Common myeloid progenitor, CD34-positive (primary cell): ENCODE measurements around the gene ELOVL5.

ENCODE experiments used
- CTCF ChIA-PET: fragments of 350-600 bp; sonication (Branson Sonifier 250); formaldehyde crosslinking; loops from one replicate; lab custom pipeline; 2021; ENCODE audit warnings: antibody characterized with exemption; lab: Charles Lee
- POLR2A ChIA-PET: fragments of 350-600 bp; sonication (Branson Sonifier 250); formaldehyde crosslinking; loops from one replicate; lab custom pipeline; 2021; ENCODE audit warnings: antibody characterized with exemption; lab: Charles Lee
- DNase-seq, 3 donors: peaks; one replicate each; pipeline versions ENCODE4 v3.0.0 to v3.0.0-alpha.2; 2013
- H3K27ac ChIP-seq, 2 experiments: 1 replicate in 1 of 2; 2 replicates in 1 of 2; pipeline ENCODE4 v1.7.0; 2013; ENCODE audit warnings: inconsistent platforms in 2 of 2, low read length in 2 of 2, mild to moderate bottlenecking in 2 of 2, low read depth in 1 of 2, moderate library complexity in 1 of 2; ENCODE audit not compliant: severe bottlenecking in 2 of 2, insufficient read depth in 1 of 2, poor library complexity in 1 of 2
- H3K27me3 ChIP-seq, 5 experiments: replicated peaks in 2 of 5; 1 replicate in 3 of 5; 2 replicates in 2 of 5; pipeline versions ENCODE4 v1.6.1 to v1.7.0; 2013; ENCODE audit warnings: low read length in 4 of 5, mild to moderate bottlenecking in 2 of 5, moderate library complexity in 2 of 5, inconsistent platforms in 1 of 5; ENCODE audit not compliant: insufficient read depth in 5 of 5, control insufficient read depth in 4 of 5
- H3K36me3 ChIP-seq, 4 experiments: 1 replicate in 2 of 4; 2 replicates in 2 of 4; pipeline versions ENCODE4 v1.6.1 to v1.7.0; 2013; ENCODE audit warnings: low read length in 3 of 4, control low read depth in 1 of 4, mild to moderate bottlenecking in 1 of 4; ENCODE audit not compliant: control insufficient read depth in 4 of 4, insufficient read depth in 4 of 4
- H3K4me1 ChIP-seq, 4 experiments: 1 replicate in 3 of 4; 2 replicates in 1 of 4; pipeline versions ENCODE4 v1.6.1 to v1.7.1; 2013; ENCODE audit warnings: low read length in 3 of 4, mild to moderate bottlenecking in 3 of 4, control low read depth in 1 of 4, inconsistent platforms in 1 of 4, moderate library complexity in 1 of 4; ENCODE audit not compliant: control insufficient read depth in 4 of 4, insufficient read depth in 4 of 4; ENCODE audit errors: control extremely low read depth in 1 of 4
- H3K4me3 ChIP-seq, 7 experiments: 1 replicate in 4 of 7; 2 replicates in 3 of 7; pipeline versions ENCODE4 v1.5.1 to v1.7.0; 2013; ENCODE audit warnings: mild to moderate bottlenecking in 7 of 7, low read length in 6 of 7, moderate library complexity in 6 of 7, inconsistent platforms in 2 of 7, low read depth in 2 of 7, control low read depth in 1 of 7; ENCODE audit not compliant: insufficient read depth in 4 of 7, control insufficient read depth in 1 of 7; ENCODE audit errors: extremely low read depth in 1 of 7
- H3K9me3 ChIP-seq, 5 experiments: 1 replicate in 4 of 5; 2 replicates in 1 of 5; pipeline versions ENCODE4 v1.6.1 to v1.7.1; 2013; ENCODE audit warnings: low read length in 4 of 5, mild to moderate bottlenecking in 2 of 5, inconsistent platforms in 1 of 5, low read depth in 1 of 5, moderate library complexity in 1 of 5; ENCODE audit not compliant: control insufficient read depth in 4 of 5, insufficient read depth in 2 of 5; ENCODE audit errors: control extremely low read depth in 1 of 5
- WGBS: methylation state at CpG from one replicate; pipeline ENCODE4 v1.1.5; 2013; ENCODE audit not compliant: insufficient coverage; 5-methylcytosine and 5-hydroxymethylcytosine counted together

Gene ELOVL5

GRCh38 chr6:53284901-53285300, 63.8 kb downstream of the ELOVL5 start:
- ChIA-PET POLR2A (no interaction called here), CTCF (interaction anchor here (0.8 to 1.7 kb wide), 5 partner anchors 9 to 200 kb away, joined by 4 to 7 read pairs (median 4); no protein-coding TSS in a partner anchor)
- Histone ChIP-seq H3K27ac (no peak overlapping the region), H3K4me1 (peaks cover 0 to 19% (median 7%) of the 10 kb centered on the region in 4 experiments), H3K4me3 (no peak overlapping the region), H3K36me3 (peaks cover 0 to 44% (median 22%) of the 10 kb centered on the region in 4 experiments), H3K27me3 (no peaks in the 10 kb centered on the region), H3K9me3 (no peaks in the 10 kb centered on the region)
- DNase-seq, result no peak
- 100% methylated on average over 3 of the region's 4 CpGs for WGBS

- Histone ChIP-seq H3K4me1 (peaks cover 0 to 22% (median 7%) of the 10 kb centered on the region in 4 experiments), H3K36me3 (peaks cover 0 to 50% (median 28%) of the 10 kb centered on the region in 4 experiments), H3K9me3 (no peaks in the 10 kb centered on the region), H3K27me3 (no peaks in the 10 kb centered on the region), H3K27ac (no peak overlapping the region), H3K4me3 (no peak overlapping the region)
- ChIA-PET CTCF (interaction anchor here (1.7 to 3.6 kb wide), 2 partner anchors 10 to 11 kb away, joined by 6 to 20 read pairs; no protein-coding TSS in a partner anchor), POLR2A (no interaction called here)
- WGBS, result no CpG with 5 or more reads among the region's 2 CpGs
- DNase-seq, result no peak
Observed at GRCh38 chr6:53282741-53283140, 66.0 kb downstream of the ELOVL5 start.

GRCh38 chr6:53282234-53282633, 66.5 kb downstream of the ELOVL5 start:
- ChIA-PET POLR2A (no interaction called here), CTCF (interaction anchor here (1.7 to 4.6 kb wide), 3 partner anchors 9 to 12 kb away, joined by 6 to 20 read pairs (median 14); no protein-coding TSS in a partner anchor)
- 90% methylated on average over 1 of the region's 2 CpGs for WGBS
- no peak overlapping the region for H3K27ac ChIP-seq
- no peaks in the 10 kb centered on the region for H3K27me3 ChIP-seq
- peaks cover 0 to 50% (median 29%) of the 10 kb centered on the region in 4 experiments for H3K36me3 ChIP-seq
- H3K9me3 ChIP-seq, result no peaks in the 10 kb centered on the region
- H3K4me3 ChIP-seq, result no peak overlapping the region
- peaks cover 0 to 22% (median 7%) of the 10 kb centered on the region in 4 experiments for H3K4me1 ChIP-seq
- no peak for DNase-seq

- Histone ChIP-seq H3K4me1 (peaks cover 0 to 22% (median 7%) of the 10 kb centered on the region in 4 experiments), H3K27ac (no peak overlapping the region), H3K27me3 (no peaks in the 10 kb centered on the region), H3K9me3 (no peaks in the 10 kb centered on the region), H3K4me3 (no peak overlapping the region), H3K36me3 (peaks cover 0 to 53% (median 33%) of the 10 kb centered on the region in 4 experiments)
- CTCF ChIA-PET, result interaction anchor here (1.2 to 4.6 kb wide), 6 partner anchors 9 to 109 kb away, joined by 3 to 20 read pairs (median 6); no protein-coding TSS in a partner anchor
- POLR2A ChIA-PET, result no interaction called here
- 33% methylated on average over 2 of the region's 3 CpGs for WGBS
- no peak for DNase-seq
Observed at GRCh38 chr6:53281518-53282215, 67.1 kb downstream of the ELOVL5 start.

GRCh38 chr6:53280207-53280606, 68.5 kb downstream of the ELOVL5 start:
- Histone ChIP-seq H3K4me1 (peaks cover 0 to 22% (median 7%) of the 10 kb centered on the region in 4 experiments), H3K9me3 (no peaks in the 10 kb centered on the region), H3K27me3 (no peaks in the 10 kb centered on the region), H3K4me3 (no peak overlapping the region), H3K36me3 (peaks cover 0 to 65% (median 36%) of the 10 kb centered on the region in 4 experiments), H3K27ac (no peak overlapping the region)
- POLR2A ChIA-PET, result no interaction called here
- CTCF ChIA-PET, result interaction anchor here (0.8 to 4.6 kb wide), 4 partner anchors 11 to 107 kb away, joined by 3 to 20 read pairs (median 10); no protein-coding TSS in a partner anchor
- 57% methylated on average over 1 of the region's 2 CpGs for WGBS
- DNase-seq, result no peak

- CTCF ChIA-PET, result interaction anchor here (0.8 to 4.6 kb wide), 5 partner anchors 12 to 107 kb away, joined by 3 to 20 read pairs (median 8); no protein-coding TSS in a partner anchor
- 94% methylated on average over 3 of the region's 3 CpGs for WGBS
Observed at GRCh38 chr6:53279293-53279692, 69.5 kb downstream of the ELOVL5 start.

More at GRCh38 chr6:53279293-53279692, 69.5 kb downstream of the ELOVL5 start:
- H3K27ac ChIP-seq, result no peak overlapping the region
- no peaks in the 10 kb centered on the region for H3K27me3 ChIP-seq
- no peaks in the 10 kb centered on the region for H3K9me3 ChIP-seq
- no peak for DNase-seq
- H3K4me1 ChIP-seq, result peaks cover 0 to 22% (median 5%) of the 10 kb centered on the region in 4 experiments
- POLR2A ChIA-PET, result interaction anchor here (1.4 kb wide), 1 partner anchor 11 kb away, joined by 3 read pairs; no protein-coding TSS in a partner anchor
- H3K36me3 ChIP-seq, result peaks cover 5 to 70% (median 38%) of the 10 kb centered on the region in 4 experiments
- H3K4me3 ChIP-seq, result no peak overlapping the region
